GM21515 (cell line): ENCODE data around the gene TIRAP.

Source experiments
- ATAC-seq: cut with Tn5 transposase; IDR thresholded peaks from one replicate; pipeline ENCODE4 v1.9.1; 2021; ENCODE audit not compliant: unreplicated experiment

The TIRAP gene

DNA sequence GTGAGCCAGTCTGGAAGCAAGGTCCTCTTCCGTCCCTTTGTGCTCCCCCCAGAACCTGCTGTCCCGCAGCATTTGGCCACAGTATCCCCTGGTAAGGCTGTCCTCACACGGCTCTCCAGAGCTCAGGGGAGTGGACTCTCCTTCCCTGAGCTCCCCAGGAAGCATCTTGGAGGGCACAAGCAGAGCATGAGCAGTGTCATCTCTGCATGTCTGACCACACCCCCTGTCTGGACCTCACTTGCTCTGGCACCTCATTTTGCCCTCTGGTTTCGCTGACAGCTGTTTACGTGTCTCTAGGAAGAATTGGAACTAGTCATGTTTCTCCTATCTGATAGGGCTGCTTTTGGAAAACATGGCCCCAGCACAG lies 36.5 kb downstream of the TIRAP start:
- ATAC-seq: no peak

DNA sequence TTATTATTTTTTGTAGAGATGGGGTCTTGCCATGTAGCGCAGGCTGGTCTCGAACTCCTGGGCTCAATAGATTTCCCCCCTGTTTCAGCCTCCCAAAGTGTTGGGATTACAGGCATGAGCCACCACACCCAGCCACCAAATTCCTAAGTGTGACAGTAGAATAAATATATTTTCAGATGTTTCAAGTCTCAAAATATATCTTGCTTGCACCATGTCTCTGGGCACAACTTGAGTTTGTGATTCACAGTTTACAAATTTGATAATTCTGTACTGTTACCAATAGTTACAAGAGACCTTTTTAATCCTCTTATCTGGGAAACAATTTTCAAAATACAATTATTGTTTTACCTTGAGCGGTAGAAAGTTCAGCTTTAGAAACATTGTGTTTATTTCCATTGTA lies 40.1 kb downstream of the TIRAP start:
- ATAC-seq: no peak

DNA sequence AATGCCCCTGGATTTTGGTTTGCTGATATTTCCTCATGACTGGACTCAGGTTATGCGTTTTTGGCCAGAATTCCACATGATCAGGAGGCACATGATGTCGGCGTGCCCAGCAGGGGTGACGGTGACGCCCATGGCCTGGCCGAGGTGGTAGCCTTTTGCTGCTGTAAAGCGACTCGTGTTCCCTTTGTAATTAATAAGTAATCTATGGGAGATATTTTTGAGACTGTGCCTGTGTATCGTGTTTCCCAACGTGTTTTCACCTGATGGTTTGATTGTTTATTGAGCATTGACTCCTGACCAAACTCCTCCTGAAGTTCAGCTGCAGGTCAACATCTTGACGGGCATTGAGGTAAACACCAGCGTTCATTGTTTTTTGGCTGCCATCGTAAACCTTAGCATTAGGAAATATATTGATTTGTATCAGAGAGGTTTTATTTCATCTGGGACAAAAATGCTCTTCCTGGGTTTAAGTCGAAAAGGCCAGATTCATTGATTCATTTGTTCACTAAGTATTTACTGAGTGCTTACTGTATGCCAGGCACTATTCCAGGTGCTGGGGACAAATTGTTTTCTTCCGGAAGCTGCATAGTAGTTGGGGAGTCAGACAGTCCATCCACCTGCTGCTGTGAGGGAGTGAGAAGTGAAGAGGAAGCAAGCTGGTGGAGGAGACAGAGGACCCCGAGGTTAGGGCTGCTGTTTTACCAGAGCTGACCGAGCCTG lies 44.5 kb downstream of the TIRAP start:
- ATAC-seq: no peak

DNA sequence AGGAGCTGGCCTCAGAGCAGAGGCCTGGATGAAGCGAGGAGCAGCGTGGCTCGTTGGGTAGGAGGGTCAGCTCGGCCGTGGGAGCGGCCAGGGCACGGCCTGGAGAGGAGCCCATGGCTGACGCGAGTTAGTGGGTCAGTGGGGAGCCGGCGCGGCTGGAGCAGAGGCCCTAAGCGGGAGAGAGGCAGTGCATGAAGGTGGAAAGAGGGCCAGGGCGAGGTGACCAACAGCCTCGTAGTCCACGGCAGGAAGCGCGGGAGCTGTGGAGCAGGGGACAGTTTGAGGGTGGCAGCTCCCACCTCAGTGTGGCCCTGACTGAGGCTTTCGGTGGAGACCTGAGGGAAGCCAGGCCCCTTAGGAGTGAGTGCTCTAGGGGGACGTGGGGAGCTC lies 45.1 kb downstream of the TIRAP start:
- ATAC-seq: no peak

DNA sequence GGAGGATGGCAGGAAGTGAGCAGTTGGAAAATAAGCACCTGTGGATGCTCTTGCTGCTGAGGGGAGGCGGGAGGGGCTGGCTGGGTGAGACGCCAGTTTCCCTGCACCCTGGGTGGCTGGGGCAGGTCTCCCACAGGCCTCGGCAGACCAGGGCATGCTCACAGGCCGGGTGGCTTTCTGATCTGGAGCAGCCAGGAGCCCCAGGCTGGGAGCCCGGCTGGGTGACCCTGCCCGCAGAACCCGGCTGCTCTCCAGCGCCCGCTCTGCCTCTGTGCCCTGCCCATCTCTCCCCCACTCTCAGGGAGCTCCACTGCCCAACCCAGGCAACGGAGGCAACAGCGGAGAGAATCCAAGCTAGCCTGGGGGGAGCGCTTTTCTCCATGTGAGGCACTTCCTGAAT lies 45.6 kb downstream of the TIRAP start:
- ATAC-seq: no peak

DNA sequence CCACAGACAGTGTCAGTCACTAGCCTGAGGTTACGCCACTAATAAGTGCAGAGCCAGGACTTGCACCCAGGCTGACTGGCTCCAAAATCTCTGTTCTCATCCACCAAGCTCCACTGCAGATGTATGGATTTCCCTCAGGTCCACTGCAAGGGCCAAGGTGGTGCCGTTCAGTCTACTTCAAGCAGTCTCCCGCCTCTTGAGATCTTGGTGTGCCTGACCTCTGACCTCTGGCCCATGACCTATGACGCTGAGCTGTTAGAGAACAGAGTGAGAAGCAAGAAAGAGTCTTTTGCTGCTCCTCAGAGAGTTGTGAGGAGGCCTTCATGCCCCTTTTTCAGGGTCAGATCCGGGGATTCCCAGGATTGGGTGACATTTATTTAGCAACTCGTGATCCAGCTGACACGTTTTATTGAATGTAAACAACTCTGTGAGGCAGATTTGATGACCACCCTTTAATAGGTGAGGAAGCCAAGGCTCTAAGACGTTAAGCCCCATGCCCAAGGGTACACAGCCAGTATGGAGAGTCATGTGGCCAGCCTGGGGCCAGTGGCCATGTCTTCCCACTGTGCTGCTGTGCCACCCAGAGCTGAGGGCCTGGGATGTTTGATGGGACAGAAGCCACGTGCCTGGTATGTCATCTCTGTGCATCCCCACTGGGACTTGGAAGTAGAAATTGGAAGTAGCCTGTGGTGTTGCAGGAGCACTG lies 46.2 kb downstream of the TIRAP start:
- no peak for ATAC-seq

DNA sequence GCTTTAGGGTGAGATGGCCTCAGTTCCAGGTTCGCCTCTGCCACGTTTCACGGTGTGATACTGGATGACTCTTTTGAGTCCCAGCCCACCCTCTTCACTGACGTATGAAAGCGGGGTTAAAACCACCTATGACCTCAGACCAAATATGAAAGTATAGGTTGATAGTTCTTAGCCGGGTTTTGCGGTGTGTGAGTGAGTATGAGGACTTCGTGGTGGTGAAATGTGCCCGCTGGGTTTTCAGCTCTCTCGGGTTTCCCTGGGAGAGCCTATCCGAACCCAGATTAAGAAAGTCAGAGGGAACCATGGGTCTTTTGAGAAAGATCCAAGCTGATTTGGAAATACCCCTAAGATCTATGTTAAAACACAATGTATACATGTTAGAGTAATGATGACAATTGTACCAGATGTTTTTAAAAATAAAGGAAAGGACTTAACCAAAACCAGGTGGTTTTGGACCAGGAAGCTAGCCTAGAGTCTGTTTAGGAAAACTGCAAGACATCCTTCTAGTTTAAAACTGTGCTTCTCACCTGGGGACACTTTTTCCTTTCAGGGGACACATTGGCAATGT lies 46.8 kb downstream of the TIRAP start:
- no peak for ATAC-seq

DNA sequence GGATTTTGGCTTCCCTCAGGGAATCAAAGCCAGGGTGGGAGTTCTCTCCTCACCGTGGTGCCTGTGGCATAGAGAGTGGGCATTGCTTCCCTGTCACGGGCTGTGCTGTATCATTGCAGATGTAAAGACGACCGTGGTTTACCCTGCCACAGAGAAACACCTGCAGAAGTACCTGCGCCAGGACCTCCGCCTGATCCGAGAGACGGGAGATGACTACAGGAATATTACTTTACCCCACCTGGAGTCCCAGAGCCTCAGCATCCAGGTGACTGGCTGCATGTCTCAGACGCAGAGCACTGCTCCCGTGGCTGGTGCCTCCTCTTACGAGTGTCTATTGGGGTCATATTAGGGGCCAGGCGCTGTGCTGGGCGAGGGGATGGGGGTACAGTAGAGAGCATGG lies 48.4 kb downstream of the TIRAP start:
- no peak for ATAC-seq

DNA sequence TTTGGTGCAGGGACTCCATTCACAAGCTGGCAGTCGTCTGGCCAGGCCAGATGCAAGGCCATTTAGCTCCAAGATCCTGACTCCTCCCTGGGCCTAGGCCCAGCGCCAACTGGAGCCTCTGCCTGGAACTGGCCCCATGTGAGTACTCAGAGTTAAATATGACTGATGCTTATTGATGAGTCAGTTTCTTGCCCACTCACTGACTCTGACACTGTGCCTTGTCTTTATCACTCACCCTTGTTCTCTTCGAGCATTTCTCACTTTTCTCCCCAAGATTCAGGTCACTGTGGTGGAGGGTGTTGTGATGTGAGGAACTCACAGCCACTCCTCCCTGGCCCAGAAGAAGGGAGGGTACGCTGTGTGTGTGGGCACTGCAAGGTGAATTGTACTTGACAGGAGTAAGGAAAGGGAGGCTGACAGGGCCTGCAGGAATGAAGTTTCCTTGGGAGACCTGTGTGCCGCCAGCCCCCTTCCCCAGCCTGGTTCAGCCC lies 49.4 kb downstream of the TIRAP start:
- ATAC-seq: no peak

DNA sequence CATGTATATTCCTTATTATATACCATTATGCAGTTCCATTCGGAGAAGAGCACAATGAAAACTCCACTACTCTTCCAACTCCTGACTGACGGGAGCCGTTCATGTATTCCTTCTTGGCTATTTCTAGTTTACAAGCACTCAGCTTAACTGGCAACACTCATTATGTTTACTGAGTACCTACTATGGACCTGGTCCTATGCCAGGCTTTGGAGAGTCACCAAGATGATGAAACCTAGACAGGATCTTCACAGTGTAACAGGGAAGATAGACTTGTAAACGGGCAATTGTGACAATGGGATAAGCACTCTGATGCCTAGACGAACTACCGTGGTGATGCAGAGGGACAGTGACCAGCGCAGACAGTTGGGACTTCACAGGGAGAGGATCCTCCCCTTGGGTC lies 50.2 kb downstream of the TIRAP start:
- no peak for ATAC-seq

DNA sequence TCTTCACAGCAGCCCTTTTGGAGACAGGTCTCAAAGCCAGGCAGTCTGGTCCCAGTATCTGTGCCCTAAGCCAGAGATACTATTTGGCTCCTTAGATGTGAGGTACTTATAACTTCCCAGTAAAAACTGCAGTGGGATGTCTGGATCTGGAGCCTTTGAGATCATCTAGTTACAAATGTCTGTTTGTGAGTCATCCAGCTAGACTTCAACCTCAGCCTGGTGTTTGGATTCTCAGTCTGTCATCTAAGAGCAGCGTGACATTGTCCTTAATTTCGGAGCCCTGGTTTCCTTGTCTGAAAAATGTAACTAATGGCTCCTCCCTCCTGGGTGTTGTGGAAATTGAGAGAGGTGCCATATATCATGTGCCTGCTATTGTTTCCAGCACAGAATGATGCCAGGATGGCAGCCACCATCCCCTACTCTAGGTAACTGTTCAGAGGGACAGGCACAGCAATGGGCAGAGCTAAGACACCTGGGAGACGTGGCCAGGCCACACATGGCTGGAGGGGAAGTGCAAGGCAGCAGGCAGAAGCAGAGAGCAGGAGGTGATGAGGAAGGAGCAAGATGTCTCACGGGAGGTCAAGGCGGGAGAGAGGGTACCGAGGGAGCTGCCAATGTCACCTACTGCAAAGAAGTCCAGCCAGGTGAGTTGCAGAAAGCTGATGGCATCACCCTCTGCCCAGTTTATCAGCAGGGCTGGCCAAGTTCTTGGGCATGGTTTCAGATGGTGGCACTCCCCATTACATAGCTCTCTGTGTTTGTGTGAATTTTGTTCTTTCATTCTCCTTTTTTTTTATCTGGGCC lies 52.0 kb downstream of the TIRAP start:
- no peak for ATAC-seq

DNA sequence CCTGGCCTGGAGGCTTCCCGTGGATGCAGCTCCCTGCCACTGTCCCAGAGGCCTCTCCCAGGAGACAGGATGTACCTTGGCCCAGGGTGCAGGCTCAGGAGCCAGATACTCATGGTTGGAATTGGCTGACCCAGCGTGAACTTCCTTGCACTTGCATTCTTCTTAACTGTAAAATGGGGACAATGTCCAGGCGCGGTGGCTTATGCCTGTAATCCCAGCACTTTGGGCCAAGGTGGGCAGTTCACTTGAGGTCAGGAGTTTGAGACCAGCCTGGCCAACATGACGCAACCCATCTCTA lies 52.5 kb downstream of the TIRAP start:
- ATAC-seq: no peak

DNA sequence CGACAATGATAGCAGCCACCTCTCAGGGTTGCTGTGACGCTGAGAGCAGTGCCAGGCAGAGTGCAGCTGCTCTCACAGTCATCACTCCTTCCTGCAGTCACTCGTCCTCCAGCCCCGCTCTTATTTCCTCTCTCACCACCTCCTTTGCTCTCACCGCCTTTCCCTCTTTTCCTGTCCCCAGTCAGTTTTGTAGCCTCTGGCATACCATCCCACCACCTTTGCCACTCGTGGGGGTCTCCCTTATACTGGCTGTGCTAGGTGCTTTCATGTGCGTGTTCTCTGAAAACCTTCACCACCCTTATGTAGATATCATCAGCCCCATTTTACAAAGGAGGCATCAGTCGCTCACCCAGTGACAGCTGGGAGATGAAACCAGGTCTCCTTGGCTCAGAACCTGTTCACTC lies 53.2 kb downstream of the TIRAP start:
- no peak for ATAC-seq

DNA sequence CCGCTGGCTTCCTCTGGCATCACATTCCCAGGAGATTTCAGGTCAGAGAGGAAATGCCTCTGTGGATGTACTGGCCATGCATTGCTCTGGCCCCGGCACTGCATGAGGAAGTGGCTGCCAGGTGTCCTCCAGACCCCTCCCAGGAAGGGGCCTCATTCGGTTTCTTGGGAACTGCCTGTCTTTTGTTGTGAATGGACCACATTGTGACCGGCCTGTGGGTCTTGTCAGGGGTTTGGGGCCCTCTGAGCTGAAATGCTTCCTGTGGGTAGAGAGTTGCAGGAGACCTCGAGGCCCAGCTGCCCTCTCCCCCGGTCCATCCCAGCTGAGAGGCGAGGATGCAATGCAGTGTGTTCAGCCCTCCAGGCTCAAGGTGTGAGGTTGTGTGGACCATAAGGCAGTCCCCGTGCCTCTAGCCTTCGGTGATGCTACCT lies 53.8 kb downstream of the TIRAP start:
- ATAC-seq: no peak

DNA sequence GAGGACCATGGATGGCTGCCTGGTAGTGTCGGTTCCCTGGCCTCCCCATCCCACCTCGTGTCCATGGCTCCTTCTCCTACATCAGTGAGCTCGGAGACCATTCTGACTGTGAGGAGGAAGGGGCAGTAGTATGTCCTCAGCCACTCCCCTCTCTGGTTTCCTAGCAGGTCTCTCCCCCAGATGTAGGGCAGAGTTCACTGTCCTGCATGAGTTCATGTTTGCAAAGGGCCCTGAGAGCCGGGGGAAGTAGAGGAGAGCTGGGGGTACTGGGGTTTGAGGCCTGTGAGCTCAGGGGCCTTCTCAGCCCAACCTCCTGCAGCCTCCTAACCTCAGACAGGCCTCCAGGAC lies 54.2 kb downstream of the TIRAP start:
- ATAC-seq: no peak

DNA sequence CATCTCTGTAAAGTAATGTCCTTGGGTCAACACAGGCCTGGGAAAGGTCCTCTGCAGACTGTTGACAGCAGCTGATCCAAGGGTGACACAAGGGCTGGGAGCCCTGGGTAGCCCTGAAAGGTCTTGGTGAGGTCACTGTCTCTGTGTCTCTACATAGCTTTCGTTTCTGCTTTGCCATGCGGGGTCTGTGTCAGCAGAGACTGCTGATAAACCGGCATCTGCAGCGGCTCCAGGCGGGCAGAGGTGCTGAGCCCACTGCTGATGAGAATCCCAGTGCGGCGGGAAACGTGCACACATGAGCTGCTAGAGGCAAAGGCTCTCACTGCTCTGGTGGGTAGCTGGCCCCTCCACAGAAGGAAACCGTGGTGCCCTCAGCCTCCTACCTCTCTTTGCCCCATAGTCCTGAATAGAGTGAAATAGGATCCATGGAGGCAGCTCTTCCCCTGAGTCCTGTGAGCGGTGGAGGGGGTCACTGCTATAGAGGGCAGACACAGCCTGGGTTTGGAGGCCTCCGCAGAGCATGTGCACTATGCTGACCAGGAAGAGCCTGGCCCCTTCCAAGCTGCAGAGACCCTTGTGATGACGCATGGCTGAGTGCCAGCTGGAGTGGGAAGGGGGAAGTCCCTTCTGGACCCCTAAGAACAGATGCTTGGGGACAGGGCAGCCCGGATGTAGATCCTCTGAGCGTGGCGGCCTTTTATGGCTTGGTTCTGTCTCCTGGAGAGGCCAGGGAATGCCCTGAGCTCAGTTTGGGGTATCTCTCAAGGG lies 54.8 kb downstream of the TIRAP start:
- no peak for ATAC-seq

DNA sequence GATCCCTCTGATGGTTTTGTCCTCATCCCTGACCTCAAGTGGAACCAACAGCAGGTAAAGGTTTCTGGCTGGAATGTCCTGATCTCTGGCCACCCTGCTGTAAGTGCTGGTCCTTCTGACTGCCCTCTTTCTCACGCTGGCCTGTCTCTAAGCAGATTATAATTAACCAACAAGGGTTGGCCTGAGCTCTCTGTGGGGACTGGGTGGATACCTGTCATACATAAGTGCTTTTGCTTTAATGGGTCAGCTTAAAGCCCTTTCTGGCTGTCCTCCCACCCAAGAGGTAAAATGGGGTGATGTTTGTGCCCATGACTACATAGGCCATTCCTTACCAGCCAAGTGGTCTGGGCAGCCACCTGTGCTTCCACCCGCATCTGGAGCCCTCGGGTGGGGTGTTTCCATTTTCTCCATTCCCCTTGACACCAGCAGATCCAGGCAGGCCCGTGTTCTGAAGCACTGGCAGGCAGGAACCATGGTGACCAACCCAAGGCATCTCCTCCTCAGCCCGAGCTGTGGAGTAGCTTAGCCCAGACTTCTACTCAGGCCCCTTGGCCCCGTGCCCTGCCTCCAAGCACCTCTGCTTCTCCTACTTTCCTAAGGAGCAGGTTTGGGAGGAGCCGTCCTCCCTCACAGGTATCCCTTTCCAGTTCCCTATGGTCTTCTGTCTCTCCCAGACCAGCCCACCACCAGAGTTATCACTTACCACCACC lies 55.6 kb downstream of the TIRAP start:
- ATAC-seq: no peak

DNA sequence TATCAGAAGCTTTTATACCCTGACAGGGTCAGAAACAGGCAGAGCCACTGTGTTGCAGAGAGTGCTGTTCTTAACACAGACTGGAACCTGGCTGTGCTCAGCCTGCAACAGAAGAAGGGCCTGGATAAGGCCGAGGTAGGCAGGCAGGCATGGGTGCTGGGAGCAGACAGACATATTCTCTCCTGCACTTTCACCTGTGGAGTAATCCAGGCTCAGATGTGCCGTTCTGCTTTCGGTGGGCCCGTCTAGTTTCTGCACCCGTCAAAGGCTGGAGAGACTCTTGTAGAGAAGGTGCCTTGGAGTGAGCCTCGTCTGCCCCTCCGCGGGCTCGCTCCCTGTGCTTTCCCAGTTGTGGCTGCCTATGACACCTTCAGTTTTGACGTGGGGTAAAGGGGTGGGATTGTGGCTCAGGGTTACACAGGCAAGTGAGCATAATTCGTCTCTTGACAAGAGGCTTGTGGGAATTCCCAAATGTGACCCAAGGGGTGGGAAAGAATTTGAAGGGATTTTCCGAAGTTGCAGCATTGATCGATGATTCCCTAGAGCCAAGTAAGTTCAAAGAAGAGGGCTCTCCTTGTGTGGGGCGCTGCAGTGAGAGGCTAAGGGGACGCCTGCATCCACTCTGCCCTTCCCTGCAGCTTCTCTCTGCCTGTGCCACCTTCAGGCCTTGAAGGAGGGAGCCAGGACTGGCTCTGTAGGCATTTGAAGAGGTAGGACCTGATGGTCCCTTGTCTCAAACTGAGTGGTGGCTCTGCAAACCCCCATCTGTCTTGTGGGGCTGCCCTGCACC lies 56.4 kb downstream of the TIRAP start:
- no peak for ATAC-seq

DNA sequence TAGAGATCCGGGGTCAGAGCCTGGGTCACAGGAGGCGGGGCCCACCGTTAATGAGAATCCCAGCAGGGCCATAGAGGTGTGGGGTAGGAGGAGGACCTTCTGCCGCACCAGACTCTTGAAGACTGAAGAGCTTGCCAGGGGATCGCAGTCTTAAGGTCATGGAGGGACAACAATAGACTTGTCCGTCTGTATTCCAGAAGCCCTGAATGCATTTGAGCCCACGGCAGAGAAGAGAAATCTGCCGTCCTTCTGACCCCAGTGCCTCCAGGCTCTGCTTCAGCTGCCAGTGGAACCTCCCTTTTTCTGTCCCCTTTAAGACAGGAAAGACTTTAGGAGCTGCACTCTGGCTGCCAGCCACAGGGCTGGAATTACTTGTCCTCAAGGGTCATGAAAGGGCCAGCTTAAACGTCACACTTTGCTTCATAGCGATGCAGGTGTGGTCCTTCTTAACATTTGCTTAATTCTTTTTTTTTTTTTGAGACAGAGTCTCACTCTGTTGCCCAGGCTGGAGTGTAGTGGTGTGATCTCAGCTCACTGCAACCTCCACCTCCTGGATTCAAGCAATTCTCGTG lies 57.1 kb downstream of the TIRAP start:
- ATAC-seq: no peak
